T follicular helper cell (primary cell): ENCODE results near the gene EIF4G3.
"Not testable (repeated sequence)": the region's sequence is repeated elsewhere in the genome, so short reads cannot be mapped to it uniquely, and the experiment has no call there.

ENCODE experiments used
- DNase-seq: peaks from one replicate; pipeline ENCODE4 v3.0.0-alpha.2; 2020; ENCODE audit warnings: low read depth

The EIF4G3 gene

DNA sequence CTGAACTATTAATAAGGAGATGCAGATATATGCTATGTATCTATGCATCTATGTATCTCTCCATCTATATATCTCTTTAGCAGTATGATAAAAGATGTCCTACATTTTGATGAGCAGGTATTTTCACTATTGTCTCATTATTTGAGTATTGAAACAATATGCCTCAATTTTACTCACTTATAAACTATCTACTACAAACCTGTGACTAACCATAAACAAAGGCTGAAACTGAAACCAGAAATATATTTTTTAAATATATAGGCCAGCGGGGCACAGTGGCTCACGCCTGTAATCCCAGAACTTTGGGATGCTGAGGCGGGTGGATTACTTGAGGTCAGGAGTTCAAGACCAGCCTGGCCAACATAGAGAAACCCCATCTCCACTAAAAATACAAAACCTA is 22.0 kb downstream of the EIF4G3 start:
- no peak for DNase-seq

DNA sequence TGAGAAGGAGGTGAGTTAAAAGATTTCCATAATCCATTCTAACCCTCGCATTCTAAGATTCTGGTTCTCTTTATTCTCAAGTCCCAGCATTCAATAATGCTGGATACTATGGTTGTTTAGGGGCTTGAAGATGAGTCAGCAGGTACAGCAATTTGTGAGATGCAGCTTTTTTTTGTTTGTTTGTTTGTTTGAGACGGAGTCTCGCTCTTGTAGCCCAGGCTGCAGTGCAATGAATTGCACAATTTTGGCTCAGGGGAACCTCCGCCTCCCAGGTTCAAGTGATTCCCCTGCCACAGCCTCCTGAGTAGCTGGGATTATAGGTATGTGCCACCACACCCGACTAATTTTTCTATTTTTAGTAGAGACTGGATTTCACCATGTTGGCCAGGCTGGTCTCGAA is 23.3 kb downstream of the EIF4G3 start:
- DNase-seq, result no peak

DNA sequence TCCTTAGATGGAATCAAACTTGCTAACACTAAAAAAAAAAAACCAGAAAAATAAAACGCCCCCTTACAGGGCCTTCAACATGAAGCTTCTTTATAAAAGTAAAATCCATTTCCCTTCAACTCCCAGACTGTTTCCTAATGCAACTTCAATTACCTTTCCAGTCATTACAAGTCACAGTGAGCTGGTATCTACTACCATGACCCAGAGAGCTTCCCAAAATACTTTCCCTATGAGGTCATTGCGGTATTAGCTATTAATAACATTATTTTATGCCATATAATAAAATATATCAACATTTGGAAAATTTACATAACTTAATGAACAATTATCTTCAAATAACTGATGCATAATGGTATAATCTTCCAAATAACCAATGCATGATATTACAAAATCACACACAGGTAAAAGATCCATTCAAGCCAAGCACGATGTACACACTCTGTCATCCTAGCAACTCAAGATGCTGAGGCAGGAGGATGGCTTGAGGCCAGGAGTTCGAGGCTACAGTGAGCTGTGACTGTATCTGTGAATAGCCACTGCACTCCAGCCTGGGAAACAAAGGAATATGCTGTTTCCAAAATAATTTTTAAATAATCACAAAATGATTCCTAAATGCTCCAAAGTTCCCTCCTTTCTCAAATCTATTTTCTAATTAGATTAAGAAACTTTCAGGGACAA is 24.1 kb downstream of the EIF4G3 start:
- no peak for DNase-seq

DNA sequence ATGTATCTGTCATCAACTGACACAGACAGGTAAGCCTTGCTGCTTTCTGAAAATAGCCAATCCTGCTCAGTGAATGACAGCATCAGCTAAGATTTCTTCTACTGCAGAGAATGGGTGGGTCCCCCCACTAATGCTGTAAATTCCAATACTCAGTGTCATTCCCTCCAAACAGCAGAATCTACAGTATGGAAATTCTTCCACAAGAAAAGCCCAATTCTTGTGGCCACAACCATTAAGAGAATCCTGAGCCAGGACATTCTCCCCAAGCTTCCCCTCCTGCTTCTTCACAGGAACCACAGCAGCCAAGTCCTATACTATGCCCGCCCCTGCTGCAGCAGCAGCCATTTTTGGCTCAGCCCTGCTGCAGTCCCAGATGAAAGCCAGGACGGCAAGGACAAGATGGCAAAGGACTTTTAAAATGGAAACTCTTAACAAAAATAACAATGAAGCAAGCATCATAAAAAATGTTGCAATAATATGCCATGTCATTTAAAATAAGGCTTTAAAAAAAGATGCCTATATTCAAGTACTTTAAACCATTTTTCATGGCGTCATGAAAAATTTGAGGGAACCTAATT is 26.8 kb downstream of the EIF4G3 start:
- no peak for DNase-seq

DNA sequence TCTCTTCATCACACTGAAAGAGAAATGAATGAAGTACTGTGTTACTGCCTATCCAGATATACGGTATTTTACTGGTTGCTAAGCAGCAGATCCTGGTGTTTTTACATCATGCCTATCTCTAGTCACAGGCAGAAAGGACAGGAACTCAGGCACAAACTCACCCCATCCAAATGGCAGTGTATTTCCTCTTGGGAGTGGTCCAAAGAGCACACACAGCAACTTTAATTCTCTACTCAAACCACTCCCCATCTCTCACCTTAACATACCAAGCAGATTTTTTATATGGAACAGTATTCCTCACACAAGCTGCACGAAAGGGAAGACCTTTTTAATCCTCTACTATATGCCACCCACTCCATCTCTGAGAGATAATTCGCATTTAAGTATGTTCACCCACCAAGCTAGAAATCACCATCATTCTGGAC is 27.3 kb downstream of the EIF4G3 start:
- DNase-seq, result no peak

DNA sequence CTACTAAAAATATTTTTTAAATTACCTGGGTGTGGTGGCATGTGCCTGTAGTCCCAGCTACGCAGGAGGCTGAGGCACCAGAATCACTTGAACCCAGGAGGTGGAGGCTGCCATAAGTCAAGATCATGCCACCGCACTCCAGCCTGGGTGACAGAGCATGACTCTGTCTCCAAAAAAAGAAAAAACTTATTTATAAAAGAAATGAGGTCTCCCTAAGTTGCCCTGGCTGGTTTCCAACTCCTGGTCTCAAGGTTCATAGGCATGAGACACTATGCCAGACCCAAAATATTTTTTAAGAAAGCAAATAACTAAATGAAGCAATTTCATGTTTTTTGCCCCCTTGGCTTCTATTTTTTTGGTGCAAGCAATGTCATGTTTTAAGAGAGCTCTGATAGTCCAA is 32.9 kb downstream of the EIF4G3 start:
- DNase-seq, result no peak

DNA sequence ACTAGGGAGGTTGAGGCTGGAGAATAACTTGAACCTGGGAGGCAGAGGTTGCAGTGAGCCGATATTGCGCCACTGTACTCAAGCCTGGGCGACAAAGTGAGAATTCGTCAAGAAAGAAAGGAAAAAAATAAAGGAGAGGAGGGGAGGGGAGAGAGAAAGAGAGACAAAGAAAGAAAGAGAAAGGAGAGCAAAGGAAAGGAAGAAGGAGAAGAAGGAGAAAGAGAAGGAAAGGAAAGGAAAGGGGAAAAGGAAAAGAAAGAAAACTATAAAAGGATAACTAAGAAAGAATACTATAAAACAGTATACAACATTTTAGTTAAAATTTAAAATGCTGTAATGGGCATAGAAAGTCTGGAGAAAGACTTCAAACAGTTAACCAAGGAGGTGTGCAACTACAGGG is 33.6 kb downstream of the EIF4G3 start:
- no peak for DNase-seq

DNA sequence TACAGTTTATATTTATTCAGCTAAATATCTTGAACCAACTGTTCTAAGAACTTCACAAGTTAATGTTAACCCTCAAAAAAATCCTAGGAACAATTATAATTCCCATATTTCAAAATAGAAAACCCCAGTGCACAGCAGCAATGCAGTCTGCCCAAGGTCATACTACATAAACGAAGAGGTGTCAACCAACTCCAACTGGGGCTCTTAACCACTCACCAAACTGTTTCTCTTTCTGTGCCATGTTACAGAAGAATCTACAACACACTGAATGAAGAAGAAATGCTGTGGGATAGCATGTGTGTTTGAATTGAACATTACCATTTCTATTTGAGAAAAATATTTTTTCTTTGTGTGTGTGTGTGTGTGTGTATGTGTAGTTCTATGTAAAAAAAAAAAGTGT is 35.7 kb downstream of the EIF4G3 start:
- DNase-seq, result no peak

DNA sequence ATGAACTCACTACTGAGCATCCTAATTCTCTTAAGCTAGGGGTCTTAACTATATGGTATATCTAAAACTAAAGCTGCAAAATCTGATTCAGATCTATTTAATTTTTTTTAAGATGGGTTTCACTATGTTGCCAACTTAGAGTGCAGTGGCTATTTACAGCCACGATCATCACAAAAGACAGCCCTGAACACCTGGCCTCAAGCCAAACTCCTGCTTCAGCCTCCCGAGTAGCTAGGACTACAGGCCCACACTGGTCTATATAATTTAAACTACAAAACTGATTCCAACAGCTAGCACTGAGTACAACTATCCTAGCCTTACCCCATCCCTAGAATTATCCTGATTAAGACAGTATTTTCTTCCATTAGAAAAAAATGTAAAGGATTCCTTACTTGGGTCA is 37.1 kb downstream of the EIF4G3 start:
- DNase-seq, result no peak

DNA sequence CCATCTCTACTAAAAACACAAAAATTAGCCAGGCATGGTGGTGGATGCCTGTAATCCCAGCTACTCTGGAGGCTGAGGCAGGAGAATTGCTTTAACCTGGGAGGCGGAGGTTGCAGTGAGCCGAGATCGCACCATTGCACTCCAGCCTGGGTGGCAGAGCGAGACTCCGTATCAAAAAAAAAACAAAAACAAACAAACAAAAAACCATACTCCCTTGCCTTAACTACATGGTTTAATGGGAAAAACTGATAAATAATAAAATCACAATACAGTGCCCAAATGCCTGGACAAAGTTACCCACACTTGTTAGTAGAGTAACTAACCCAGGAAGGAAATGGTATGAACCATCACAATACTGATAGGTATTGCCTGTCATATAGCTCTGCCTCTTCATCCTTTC is 40.4 kb downstream of the EIF4G3 start:
- DNase-seq, result not testable (repeated sequence)

DNA sequence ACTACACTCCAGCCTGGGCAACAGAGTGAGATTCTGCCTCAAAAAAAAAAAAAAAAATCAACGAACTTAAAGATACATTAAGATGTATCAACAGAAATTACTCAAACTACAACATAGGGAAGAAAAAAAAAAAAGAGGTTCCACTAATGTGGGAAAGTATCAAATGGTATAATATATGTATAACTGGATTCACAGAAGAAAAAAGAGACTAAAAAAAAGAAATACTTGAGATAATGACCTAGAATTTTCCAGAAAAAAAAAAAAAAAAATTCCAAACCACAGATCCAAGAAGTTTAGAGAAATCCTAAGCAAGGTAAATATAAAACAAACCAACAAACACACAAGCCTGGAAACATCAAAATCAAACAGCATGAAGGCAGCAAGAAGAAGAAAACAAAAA is 45.5 kb downstream of the EIF4G3 start:
- DNase-seq, result no peak

DNA sequence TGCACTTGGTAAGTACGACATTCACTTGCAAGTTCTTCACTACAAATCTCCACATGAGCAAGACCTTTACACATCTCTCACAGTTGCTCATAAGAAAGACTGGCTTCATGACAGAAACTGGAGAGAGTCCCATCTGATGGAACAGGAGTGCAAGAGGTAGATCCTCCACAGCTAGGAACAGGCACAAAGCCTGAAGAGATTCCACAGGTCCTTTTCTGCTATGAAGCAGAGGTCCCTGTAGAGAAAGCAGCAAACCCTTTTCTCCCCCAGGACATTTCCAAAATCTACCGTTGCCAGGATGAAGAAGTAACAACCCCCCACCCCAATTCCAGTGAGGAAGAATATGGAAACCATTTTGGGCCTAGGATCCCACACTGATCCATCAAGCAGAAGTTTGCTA is 47.3 kb downstream of the EIF4G3 start:
- no peak for DNase-seq

DNA sequence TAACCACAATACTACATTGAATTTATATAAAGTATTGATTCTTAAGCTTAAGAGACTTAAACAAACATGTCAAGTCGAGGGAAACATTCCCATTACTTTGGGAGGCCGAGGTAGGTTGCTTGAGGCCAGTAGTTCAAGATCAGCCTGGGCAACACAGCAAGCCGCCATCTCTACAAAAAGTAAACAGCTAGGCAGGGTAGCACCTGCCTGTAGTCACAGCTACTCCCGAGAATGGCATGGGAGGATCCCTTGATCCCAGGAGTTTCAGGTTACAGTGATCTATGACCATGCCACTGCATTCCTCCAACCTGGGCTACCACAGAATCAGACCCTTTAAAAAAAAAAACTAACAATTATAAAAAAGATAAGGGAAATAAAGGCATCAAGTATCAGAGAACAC is 50.4 kb downstream of the EIF4G3 start:
- no peak for DNase-seq

DNA sequence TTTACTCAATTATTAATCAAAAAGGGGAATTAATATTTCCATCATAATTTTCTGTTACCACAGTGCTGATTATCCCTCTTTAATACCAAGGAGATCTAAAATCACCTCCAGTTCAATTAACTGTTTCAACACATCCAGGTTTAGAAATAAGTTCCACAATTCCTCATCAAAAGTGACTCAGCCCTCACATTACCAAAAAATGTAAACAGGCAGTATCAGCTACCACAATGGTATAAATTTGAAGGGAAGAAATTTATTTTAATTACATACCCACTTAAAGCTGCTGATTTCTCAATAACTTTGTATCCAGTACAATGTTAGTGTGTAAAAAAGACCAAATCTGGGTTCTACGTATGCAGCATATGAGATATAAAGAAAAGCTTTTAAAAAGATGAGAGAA is 51.9 kb downstream of the EIF4G3 start:
- no peak for DNase-seq

DNA sequence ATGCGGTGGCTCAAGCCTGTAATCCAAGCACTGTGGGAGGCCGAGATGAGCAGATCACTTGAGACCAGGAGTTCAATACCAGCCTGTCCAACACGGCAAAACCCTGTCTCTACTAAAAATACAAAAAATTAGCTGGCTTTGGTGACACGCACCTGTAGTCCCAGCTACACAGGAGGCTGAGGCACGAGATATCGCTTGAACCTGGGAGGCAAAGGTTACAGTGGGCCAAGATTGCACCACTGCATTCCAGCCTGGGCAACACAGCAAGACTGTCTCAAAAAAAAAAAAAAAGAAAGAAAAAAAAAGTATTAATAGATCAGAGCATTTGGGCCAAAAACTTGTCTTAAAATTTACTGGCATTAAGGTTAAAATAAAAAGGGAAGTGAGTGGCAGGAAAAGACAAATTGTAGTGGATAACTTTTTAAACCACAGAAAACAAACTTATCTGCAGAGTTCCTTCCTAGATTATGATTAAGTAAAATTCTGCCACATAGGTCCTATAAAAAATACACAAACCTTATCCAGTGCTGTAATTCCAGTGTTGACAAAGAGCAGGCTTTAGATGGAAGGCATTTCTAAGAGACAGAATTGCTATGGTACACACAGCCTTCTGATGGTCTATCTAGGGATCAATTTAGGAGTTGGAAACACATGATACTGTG is 53.3 kb downstream of the EIF4G3 start:
- DNase-seq, result no peak

DNA sequence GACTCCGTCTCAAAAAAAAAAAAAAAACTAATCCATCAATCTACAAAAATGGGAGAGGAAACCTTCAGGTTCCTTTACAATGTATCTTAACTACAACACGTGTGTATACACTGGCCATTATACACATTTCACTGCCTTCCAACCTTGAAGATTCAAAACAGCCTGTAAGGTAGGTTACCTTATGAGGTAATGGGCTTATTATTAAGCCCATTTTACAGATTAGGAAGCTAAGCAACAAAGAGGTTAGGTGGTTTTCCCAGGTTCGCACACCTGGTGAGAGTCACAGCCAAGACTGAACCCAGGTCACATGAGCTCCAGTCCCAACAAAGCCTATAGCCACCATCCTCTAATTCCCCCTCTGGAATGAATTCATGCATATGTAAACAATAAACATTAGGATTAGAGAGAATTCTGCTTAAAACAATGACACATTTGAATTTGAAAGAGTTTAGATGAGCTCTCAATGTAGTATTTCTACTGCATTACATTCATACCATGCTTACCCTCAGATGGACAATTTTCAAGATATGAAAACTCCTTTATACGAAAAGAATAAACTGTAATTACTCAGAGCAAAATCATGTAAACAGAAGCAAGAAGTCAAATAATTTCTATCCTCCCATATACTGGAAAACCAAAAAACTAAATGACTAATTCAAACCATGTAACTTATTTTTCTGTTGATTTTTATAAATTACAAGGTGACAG is 54.8 kb downstream of the EIF4G3 start:
- DNase-seq, result no peak

DNA sequence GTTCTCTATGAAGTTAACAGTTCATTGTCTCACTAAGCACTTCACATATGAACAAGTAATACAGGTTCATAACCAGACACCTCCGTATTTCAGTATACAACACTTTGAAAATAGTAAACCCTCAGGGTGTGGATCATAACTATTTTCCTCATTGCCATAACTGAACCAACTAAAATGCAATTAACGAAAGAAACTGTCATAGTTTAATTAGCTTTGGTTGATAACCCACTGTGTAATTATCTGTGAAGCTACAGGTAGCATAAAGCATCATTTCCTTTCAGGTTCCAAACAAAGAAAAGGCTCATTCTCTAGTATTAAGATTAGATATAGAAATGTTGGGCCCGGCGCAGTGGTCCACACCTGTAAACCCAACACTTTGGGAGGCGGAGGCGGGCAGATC is 58.5 kb downstream of the EIF4G3 start:
- no peak for DNase-seq

DNA sequence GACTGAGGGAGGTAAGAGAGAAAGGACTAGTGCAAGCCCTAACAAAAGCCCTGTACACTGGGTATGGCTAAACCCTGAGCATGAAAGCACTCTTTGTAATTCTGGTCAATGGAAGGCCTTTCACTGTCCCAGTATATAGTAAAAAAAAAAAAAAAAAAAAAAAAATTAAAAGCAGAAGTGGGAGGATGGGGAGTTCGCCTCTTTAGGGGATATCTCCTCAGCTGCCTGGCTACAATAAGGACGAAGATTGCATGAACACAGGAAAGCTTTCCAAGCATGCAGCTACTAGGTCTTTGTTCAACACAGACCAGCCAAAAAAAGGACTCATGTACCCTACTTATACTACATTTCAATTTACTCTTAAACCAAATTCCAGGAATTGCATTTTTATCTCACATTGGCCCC is 59.1 kb downstream of the EIF4G3 start:
- DNase-seq, result no peak

DNA sequence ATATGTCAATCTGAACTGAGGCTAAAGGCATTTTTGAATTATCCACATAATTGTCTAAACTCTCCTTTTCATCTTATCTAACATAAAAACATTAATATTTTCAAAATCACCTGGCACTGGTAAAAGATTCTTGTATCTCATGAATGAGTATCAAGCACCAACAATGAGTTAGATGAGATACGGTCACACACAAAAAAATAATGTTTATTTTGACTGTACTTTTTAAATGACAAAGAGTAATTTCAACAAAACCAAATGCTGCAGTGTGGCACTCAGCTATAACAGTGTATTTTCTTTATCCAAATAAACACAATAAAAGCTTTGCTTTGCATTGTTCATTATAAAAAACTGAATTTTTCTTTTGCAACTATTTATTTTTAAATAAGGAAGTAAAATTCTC is 59.5 kb downstream of the EIF4G3 start:
- DNase-seq, result no peak

DNA sequence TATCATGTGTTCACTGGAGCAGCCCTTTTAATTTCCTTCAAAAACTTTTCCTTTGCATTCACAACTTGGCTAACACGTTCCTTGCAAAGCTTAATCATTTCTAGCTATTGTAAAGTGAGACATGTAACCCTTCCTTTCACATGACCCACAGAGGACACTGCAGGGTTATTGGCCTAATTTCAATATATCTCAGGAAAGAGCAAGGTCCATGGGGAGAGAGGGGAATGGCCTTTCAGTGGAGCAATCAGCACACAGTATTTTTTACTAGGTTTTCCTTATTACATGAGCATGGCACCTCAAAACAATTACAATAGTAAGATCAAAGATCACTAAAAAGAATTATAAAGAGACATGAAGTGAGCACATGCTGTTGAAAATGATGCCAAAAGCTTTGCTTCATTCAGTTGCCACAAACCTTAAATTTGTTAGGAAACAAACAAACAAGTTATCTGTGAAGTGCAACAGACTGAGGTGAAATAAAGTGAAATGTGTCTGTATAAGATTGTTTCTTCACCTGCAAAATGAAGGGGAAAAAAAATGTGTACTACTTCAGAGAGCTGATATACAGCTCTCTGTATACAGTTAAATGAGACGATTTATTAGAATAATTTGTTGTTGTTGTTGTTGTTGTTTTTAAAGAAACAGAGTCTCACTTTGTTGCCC is 61.5 kb downstream of the EIF4G3 start:
- no peak for DNase-seq

DNA sequence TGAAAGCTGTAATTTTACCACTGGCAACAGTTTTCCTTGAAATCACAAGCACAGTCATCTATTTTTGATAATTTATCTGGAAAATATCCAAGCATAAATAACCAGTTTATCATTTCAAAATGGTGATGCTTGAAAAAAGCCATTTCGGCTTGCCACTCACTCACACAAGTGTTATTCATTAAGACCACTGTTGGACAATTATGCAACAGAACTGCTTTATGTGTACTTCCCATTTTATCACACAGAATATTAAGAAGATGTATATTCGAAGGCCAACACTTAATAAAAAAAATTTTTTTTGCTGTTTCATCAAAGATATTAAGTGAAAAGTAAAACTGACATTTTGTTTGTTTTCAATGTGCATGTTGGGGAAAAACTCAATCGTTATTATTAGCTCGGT is 62.3 kb downstream of the EIF4G3 start:
- DNase-seq, result no peak

DNA sequence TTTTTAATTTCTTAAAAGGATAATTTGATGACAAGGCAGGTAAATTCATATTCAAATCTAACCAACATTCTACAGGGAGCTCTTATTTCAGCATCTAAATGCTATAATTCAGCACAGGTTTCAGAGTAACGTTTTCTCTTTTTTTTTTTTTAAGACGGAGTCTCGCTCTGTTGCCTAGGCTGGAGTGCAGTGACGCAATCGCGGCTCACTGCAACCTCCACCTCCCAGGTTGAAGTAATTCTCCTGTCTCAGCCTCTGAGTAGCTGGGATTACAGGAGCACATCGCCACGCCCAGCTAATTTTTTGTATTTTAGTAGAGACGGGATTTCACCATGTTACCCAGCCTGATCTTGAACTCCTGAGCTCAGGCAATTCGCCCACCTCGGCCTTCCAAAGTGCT is 66.5 kb downstream of the EIF4G3 start:
- DNase-seq, result no peak

DNA sequence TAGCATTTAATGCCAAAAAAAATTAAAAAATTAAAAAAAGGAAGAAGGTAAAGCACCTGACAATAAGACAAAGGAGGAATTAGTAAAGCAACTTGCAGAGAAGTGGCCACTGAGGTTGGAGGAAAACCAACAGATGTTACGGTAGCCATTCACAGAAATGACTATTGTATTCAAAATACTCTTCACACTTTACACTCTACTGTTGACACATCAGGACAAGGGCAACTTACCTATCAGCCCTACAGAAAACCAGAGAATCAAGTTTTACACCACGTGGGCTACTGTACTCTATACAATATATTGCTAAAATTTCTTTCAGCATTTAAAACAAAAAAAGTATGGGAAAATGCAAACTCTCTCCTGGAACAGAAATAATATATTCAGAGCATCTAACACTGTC is 70.0 kb downstream of the EIF4G3 start:
- DNase-seq, result no peak
